ENCODE results near the gene ZNRF2.
"Not testable (repeated sequence)": the region's sequence is repeated elsewhere in the genome, so short reads cannot be mapped to it uniquely, and the experiment has no call there.

Gene ZNRF2

GRCh38 chr7:30278376-30278775, 6.0 kb upstream of the ZNRF2 start:
- H3K36me3 ChIP-seq (ENCODE audit: control insufficient read depth, insufficient read depth, low read length): no peaks in the 10 kb centered on the region
- no peak overlapping the region for H3K27ac ChIP-seq (ENCODE audit: low read depth, low read length, severe bottlenecking)
- no peaks in the 10 kb centered on the region for H3K9me3 ChIP-seq (ENCODE audit: control insufficient read depth, low read length)
- no peaks in the 10 kb centered on the region for H3K4me1 ChIP-seq (ENCODE audit: control insufficient read depth, insufficient read depth, low read length, poor library complexity, severe bottlenecking)
- WGBS, 2 experiments (ENCODE audit: insufficient coverage in 2 of 2): 79 to 93% methylated on average over 3 to 4 of the region's 4 CpGs
- no peak overlapping the region for H3K4me3 ChIP-seq (ENCODE audit: extremely low read depth, insufficient read depth, low read length, poor library complexity, severe bottlenecking)

DNA sequence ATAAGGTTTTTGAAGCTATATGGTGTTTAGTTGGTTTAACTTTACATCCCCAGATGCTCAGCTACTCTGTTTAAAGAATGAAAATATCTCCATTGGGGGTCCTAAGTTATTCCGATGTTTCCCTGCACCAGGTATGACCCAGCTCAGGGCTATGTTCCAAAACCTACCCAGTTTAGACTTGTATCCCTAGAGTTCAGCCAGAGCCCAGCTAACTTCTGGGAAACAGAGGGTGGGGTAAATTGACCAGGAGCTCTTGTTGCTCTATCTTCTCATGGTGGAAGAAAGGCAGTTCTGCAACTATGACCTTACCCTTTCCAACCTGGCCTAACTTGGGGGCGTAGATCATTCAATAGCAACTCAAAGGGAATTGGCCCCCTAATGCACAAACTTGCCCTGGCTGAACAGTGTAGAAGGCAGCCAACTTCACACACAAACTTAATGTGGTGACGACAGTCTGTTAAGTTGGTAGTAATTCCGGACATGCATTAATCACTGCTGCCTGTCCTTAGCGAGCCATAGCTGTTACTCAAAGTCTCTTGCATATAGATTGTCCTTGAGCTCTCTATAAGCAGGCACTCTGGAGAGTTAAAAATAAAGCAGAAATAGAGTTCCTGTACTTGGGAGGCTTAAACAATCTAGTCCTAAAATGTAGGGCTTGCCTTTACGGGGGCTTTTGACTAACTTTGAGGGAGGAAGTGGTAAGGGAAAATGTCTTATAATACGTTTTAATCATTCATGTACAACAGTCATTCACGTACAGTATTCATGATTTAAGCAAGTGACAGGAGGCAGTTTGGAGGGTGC, 5.3 kb upstream of the ZNRF2 start:
- Histone ChIP-seq H3K27ac (ENCODE audit: low read depth, low read length, severe bottlenecking) (no peak overlapping the region), H3K4me3 (ENCODE audit: extremely low read depth, insufficient read depth, low read length, poor library complexity, severe bottlenecking) (no peak overlapping the region)
- 93 to 100% methylated on average over 2 to 3 of the region's 8 CpGs for WGBS, 2 experiments (ENCODE audit: insufficient coverage in 2 of 2)

DNA sequence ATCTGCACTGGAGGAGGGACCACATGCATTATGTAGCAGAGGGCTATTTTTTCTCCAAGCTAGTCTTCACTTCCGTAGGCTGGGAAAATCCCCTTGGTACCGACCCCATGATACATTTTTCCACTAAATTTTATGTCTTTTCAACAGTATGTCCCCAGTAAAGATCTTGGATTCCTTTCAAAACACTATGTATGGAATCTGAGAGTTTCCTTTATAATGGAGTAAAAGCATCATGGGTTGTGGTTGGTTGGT, 4.8 kb upstream of the ZNRF2 start:
- Histone ChIP-seq H3K9me3 (ENCODE audit: control insufficient read depth, low read length) (no peaks in the 10 kb centered on the region), H3K4me1 (ENCODE audit: control insufficient read depth, insufficient read depth, low read length, poor library complexity, severe bottlenecking) (no peaks in the 10 kb centered on the region), H3K4me3 (ENCODE audit: extremely low read depth, insufficient read depth, low read length, poor library complexity, severe bottlenecking) (no peak overlapping the region), H3K36me3 (ENCODE audit: control insufficient read depth, insufficient read depth, low read length) (no peaks in the 10 kb centered on the region), H3K27ac (ENCODE audit: low read depth, low read length, severe bottlenecking) (no peak overlapping the region)
- 100% methylated on average over 1 of the region's 2 CpGs; no CpG with 5 or more reads in 1 of the 2 experiments for WGBS, 2 experiments (ENCODE audit: insufficient coverage in 2 of 2)

More for the DNA sequence above, 5.3 kb upstream of the ZNRF2 start:
- H3K9me3 ChIP-seq (ENCODE audit: control insufficient read depth, low read length): no peaks in the 10 kb centered on the region
- no peaks in the 10 kb centered on the region for H3K36me3 ChIP-seq (ENCODE audit: control insufficient read depth, insufficient read depth, low read length)
- H3K4me1 ChIP-seq (ENCODE audit: control insufficient read depth, insufficient read depth, low read length, poor library complexity, severe bottlenecking): no peaks in the 10 kb centered on the region

- Histone ChIP-seq H3K36me3 (ENCODE audit: control insufficient read depth, insufficient read depth, low read length) (no peaks in the 10 kb centered on the region), H3K27ac (ENCODE audit: low read depth, low read length, severe bottlenecking) (no peak overlapping the region), H3K4me1 (ENCODE audit: control insufficient read depth, insufficient read depth, low read length, poor library complexity, severe bottlenecking) (no peaks in the 10 kb centered on the region), H3K4me3 (ENCODE audit: extremely low read depth, insufficient read depth, low read length, poor library complexity, severe bottlenecking) (no peak overlapping the region), H3K9me3 (ENCODE audit: control insufficient read depth, low read length) (no peaks in the 10 kb centered on the region)
- WGBS, 2 experiments (ENCODE audit: insufficient coverage in 2 of 2): no CpG with 5 or more reads among the region's 1 CpG
These were observed 3.8 kb upstream of the ZNRF2 start for GRCh38 chr7:30280631-30281030.

- Histone ChIP-seq H3K36me3 (ENCODE audit: control insufficient read depth, insufficient read depth, low read length) (no peaks in the 10 kb centered on the region), H3K4me3 (ENCODE audit: extremely low read depth, insufficient read depth, low read length, poor library complexity, severe bottlenecking) (no peak overlapping the region), H3K27ac (ENCODE audit: low read depth, low read length, severe bottlenecking) (no peak overlapping the region), H3K9me3 (ENCODE audit: control insufficient read depth, low read length) (no peaks in the 10 kb centered on the region), H3K4me1 (ENCODE audit: control insufficient read depth, insufficient read depth, low read length, poor library complexity, severe bottlenecking) (no peaks in the 10 kb centered on the region)
- 0 to 14% methylated on average over 1 of the region's 1 CpG for WGBS, 2 experiments (ENCODE audit: insufficient coverage in 2 of 2)
These were observed 3.1 kb upstream of the ZNRF2 start for GRCh38 chr7:30281263-30281662.

- peaks cover 4% of the 10 kb centered on the region for H3K4me1 ChIP-seq (ENCODE audit: control insufficient read depth, insufficient read depth, low read length, poor library complexity, severe bottlenecking)
- no peaks in the 10 kb centered on the region for H3K36me3 ChIP-seq (ENCODE audit: control insufficient read depth, insufficient read depth, low read length)
- no peak overlapping the region for H3K27ac ChIP-seq (ENCODE audit: low read depth, low read length, severe bottlenecking)
- no peaks in the 10 kb centered on the region for H3K9me3 ChIP-seq (ENCODE audit: control insufficient read depth, low read length)
- no peak overlapping the region for H3K4me3 ChIP-seq (ENCODE audit: extremely low read depth, insufficient read depth, low read length, poor library complexity, severe bottlenecking)
- WGBS, 2 experiments (ENCODE audit: insufficient coverage in 2 of 2): 70 to 96% methylated on average over 2 of the region's 2 CpGs
These were observed 2.6 kb upstream of the ZNRF2 start for GRCh38 chr7:30281791-30282190.

DNA sequence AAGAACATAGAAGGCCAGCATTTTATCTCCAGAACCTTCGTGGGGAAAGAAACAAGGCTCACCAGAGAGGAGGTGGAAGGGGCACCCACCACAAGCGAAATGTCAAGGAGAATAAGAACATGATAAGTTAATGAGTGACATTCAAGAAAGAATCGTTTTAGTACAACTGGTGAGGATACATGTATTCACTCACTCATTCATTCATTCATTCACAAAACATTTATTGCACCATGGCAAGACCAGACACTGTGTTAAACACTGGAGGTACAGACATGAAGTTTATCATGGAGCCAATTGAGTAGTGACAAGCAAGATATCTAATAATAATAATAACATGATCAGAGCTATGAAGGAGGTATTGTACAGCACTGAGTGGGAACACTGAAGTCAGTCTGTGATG, 1.7 kb upstream of the ZNRF2 start:
- Histone ChIP-seq H3K27ac (ENCODE audit: low read depth, low read length, severe bottlenecking) (no peak overlapping the region), H3K4me1 (ENCODE audit: control insufficient read depth, insufficient read depth, low read length, poor library complexity, severe bottlenecking) (peaks cover 12% of the 10 kb centered on the region), H3K9me3 (ENCODE audit: control insufficient read depth, low read length) (no peaks in the 10 kb centered on the region), H3K36me3 (ENCODE audit: control insufficient read depth, insufficient read depth, low read length) (no peaks in the 10 kb centered on the region), H3K4me3 (ENCODE audit: extremely low read depth, insufficient read depth, low read length, poor library complexity, severe bottlenecking) (no peak overlapping the region)
- WGBS, 2 experiments (ENCODE audit: insufficient coverage in 2 of 2): 92 to 100% methylated on average over 1 of the region's 3 CpGs

- H3K27ac ChIP-seq (ENCODE audit: low read depth, low read length, severe bottlenecking): peak overlapping the region; percentile 79
- H3K36me3 ChIP-seq (ENCODE audit: control insufficient read depth, insufficient read depth, low read length): no peaks in the 10 kb centered on the region
- peaks cover 13% of the 10 kb centered on the region for H3K4me1 ChIP-seq (ENCODE audit: control insufficient read depth, insufficient read depth, low read length, poor library complexity, severe bottlenecking)
- H3K9me3 ChIP-seq (ENCODE audit: control insufficient read depth, low read length): no peaks in the 10 kb centered on the region
- H3K4me3 ChIP-seq (ENCODE audit: extremely low read depth, insufficient read depth, low read length, poor library complexity, severe bottlenecking): peak overlapping the region; percentile 66
- WGBS, 2 experiments (ENCODE audit: insufficient coverage in 2 of 2): 0% methylated on average over 41 to 67 of the region's 72 CpGs
These were observed 704 bp downstream of the ZNRF2 start for GRCh38 chr7:30285067-30285535.

GRCh38 chr7:30285536-30286284, 1.3 kb downstream of the ZNRF2 start:
- H3K36me3 ChIP-seq (ENCODE audit: control insufficient read depth, insufficient read depth, low read length): no peaks in the 10 kb centered on the region
- H3K27ac ChIP-seq (ENCODE audit: low read depth, low read length, severe bottlenecking): no peak overlapping the region
- H3K4me1 ChIP-seq (ENCODE audit: control insufficient read depth, insufficient read depth, low read length, poor library complexity, severe bottlenecking): peaks cover 15% of the 10 kb centered on the region
- peak overlapping the region; percentile 66 for H3K4me3 ChIP-seq (ENCODE audit: extremely low read depth, insufficient read depth, low read length, poor library complexity, severe bottlenecking)
- 0% methylated on average over 37 of the region's 79 CpGs for WGBS, 2 experiments (ENCODE audit: insufficient coverage in 2 of 2)
- no peaks in the 10 kb centered on the region for H3K9me3 ChIP-seq (ENCODE audit: control insufficient read depth, low read length)

DNA sequence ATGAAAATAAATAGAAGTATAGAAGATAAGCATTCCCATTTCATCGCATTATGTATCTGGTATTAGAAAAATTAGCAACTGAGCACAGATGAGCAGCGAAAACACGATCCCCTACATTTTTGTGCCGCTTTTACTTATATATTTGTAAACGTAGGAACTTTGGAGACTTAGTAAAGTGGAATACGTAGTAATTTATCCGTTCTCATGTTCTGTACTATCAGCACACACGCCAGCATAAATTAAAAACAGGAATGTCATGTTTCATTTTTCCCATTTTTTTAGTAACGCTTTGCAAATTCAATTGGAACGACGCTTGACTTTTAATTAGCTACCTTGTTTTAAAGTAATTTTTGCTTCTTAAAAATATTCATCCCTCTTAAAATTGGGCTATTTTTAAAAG, 2.4 kb downstream of the ZNRF2 start:
- no peak overlapping the region for H3K27ac ChIP-seq (ENCODE audit: low read depth, low read length, severe bottlenecking)
- 100% methylated on average over 2 of the region's 11 CpGs; no CpG with 5 or more reads in 1 of the 2 experiments for WGBS, 2 experiments (ENCODE audit: insufficient coverage in 2 of 2)
- H3K9me3 ChIP-seq (ENCODE audit: control insufficient read depth, low read length): no peaks in the 10 kb centered on the region
- peaks cover 15% of the 10 kb centered on the region for H3K4me1 ChIP-seq (ENCODE audit: control insufficient read depth, insufficient read depth, low read length, poor library complexity, severe bottlenecking)
- H3K4me3 ChIP-seq (ENCODE audit: extremely low read depth, insufficient read depth, low read length, poor library complexity, severe bottlenecking): peak overlapping the region; percentile 66
- H3K36me3 ChIP-seq (ENCODE audit: control insufficient read depth, insufficient read depth, low read length): no peaks in the 10 kb centered on the region

GRCh38 chr7:30287625-30288024, 3.2 kb downstream of the ZNRF2 start:
- not testable (repeated sequence) for H3K9me3 ChIP-seq (ENCODE audit: control insufficient read depth, low read length); H3K36me3 ChIP-seq (ENCODE audit: control insufficient read depth, insufficient read depth, low read length); H3K4me3 ChIP-seq (ENCODE audit: extremely low read depth, insufficient read depth, low read length, poor library complexity, severe bottlenecking); H3K27ac ChIP-seq (ENCODE audit: low read depth, low read length, severe bottlenecking)
- WGBS, 2 experiments (ENCODE audit: insufficient coverage in 2 of 2): 55 to 56% methylated on average over 1 of the region's 3 CpGs
- H3K4me1 ChIP-seq (ENCODE audit: control insufficient read depth, insufficient read depth, low read length, poor library complexity, severe bottlenecking): peaks cover 15% of the 10 kb centered on the region
